ENCODE data around the gene LRRC17. TPM values are rescaled to one million over a fixed set of nuclear protein-coding genes. Genes with fewer than 3 reads are reported as not detected.

Gene LRRC17
- total RNA-seq, 1 experiment from 2014 or later: 0.39 TPM

DNA sequence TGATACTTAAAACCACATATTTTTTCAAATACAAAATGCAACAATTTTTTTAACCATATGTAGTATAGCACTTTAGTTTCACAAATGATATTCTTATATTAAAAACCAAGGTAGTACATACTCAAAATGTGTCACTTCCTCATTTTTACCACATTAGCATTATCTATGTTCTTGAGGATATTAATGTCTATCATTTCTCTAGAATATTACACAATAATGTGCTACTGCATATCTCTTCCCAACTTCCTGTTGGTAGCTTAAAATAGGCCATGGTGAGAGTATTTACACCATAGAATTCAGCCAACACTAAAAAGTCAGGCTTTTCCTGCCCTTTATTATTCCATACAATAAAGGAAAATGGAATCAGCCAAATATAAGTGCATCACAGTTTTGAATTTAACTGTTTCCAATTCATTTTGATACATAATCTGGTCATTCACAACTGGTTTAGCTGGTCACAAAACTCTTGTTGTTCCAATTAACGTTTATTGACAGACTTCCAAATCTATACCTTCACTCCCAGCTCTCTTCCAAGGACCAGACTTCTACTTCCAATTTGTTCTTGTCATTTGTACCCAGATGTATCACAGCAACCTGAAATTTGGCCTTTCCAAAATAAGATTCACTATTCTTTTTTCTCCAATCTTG, 20.0 kb upstream of the LRRC17 start:
- no peaks in the 10 kb centered on the region for H3K27me3 Mint-ChIP-seq (ENCODE audit: insufficient read depth, unreplicated experiment)
- no TSS peak for BruUV-seq (replicated peaks)
- no peak overlapping the region for H3K27ac Mint-ChIP-seq (ENCODE audit: unreplicated experiment)
- TF ChIP-seq, protein P1, sequence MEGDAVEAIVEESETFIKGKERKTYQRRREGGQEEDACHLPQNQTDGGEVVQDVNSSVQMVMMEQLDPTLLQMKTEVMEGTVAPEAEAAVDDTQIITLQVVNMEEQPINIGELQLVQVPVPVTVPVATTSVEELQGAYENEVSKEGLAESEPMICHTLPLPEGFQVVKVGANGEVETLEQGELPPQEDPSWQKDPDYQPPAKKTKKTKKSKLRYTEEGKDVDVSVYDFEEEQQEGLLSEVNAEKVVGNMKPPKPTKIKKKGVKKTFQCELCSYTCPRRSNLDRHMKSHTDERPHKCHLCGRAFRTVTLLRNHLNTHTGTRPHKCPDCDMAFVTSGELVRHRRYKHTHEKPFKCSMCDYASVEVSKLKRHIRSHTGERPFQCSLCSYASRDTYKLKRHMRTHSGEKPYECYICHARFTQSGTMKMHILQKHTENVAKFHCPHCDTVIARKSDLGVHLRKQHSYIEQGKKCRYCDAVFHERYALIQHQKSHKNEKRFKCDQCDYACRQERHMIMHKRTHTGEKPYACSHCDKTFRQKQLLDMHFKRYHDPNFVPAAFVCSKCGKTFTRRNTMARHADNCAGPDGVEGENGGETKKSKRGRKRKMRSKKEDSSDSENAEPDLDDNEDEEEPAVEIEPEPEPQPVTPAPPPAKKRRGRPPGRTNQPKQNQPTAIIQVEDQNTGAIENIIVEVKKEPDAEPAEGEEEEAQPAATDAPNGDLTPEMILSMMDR (IDR thresholded peaks at IDR 0.05; ENCODE audit: insufficient read depth in 1 of 2, low read depth in 1 of 2, low read length in 1 of 2, severe bottlenecking in 1 of 2, unreplicated experiment in 1 of 2): no peak
- ChIA-PET POLR2A (no interaction called here), CTCF (no interaction called here)
- no peaks in the 10 kb centered on the region for H3K36me3 Mint-ChIP-seq (ENCODE audit: insufficient read depth, unreplicated experiment)
- peaks cover 14% of the 10 kb centered on the region for H3K4me1 ChIP-seq
- H3K27me3 ChIP-seq (replicated peaks; ENCODE audit: control insufficient read depth, insufficient read depth, low read length): no peaks in the 10 kb centered on the region
- no peak overlapping the region for H3K4me3 ChIP-seq (ENCODE audit: low read depth, low read length)
- intact Hi-C loops (cut with micrococcal nuclease; ENCODE audit: unreplicated experiment): no loop called here
- H3K4me3 Mint-ChIP-seq (ENCODE audit: unreplicated experiment): no peak overlapping the region
- DNase-seq: no peak
- no peaks in the 10 kb centered on the region for H3K9me3 ChIP-seq
- H3K9me3 Mint-ChIP-seq (ENCODE audit: unreplicated experiment): no peaks in the 10 kb centered on the region
- H3K4me1 Mint-ChIP-seq (ENCODE audit: low read depth, unreplicated experiment): peaks cover 10% of the 10 kb centered on the region
- H3K36me3 ChIP-seq (ENCODE audit: control insufficient read depth, insufficient read depth, low read length): no peaks in the 10 kb centered on the region

DNA sequence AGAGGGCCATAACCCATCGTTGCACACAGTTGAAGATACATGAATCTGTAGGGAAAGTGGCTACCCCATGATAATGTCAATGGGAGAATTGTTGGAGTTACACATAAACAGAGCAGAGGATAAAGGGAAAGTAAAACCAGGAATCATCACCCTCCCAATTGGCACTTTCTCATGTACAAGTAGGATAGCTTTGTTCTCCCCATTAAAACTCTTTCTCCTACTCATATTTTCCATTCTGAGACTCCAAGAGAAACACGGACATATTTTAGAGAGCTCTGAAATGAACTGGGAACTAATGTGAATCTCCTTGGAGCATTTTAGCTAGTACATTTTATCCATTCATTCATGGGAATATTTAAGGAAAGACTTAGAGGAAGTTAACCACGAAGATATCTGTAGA, 17.2 kb upstream of the LRRC17 start:
- intact Hi-C loops (cut with micrococcal nuclease; ENCODE audit: unreplicated experiment): no loop called here
- Histone ChIP-seq H3K27me3 (replicated peaks; ENCODE audit: control insufficient read depth, insufficient read depth, low read length) (no peaks in the 10 kb centered on the region), H3K9me3 (no peaks in the 10 kb centered on the region), H3K4me1 (no peaks in the 10 kb centered on the region), H3K4me3 (ENCODE audit: low read depth, low read length) (no peak overlapping the region), H3K36me3 (ENCODE audit: control insufficient read depth, insufficient read depth, low read length) (no peaks in the 10 kb centered on the region)
- POLR2A ChIA-PET: no interaction called here
- no peaks in the 10 kb centered on the region for H3K4me1 Mint-ChIP-seq (ENCODE audit: low read depth, unreplicated experiment)
- CTCF ChIA-PET: no interaction called here
- no peak overlapping the region for H3K4me3 Mint-ChIP-seq (ENCODE audit: unreplicated experiment)
- DNase-seq: no peak
- no peaks in the 10 kb centered on the region for H3K9me3 Mint-ChIP-seq (ENCODE audit: unreplicated experiment)
- no peaks in the 10 kb centered on the region for H3K36me3 Mint-ChIP-seq (ENCODE audit: insufficient read depth, unreplicated experiment)
- TF ChIP-seq, protein P1 (IDR thresholded peaks at IDR 0.05; ENCODE audit: insufficient read depth in 1 of 2, low read depth in 1 of 2, low read length in 1 of 2, severe bottlenecking in 1 of 2, unreplicated experiment in 1 of 2): no peak
- no peak overlapping the region for H3K27ac Mint-ChIP-seq (ENCODE audit: unreplicated experiment)
- no TSS peak for BruUV-seq (replicated peaks)
- H3K27me3 Mint-ChIP-seq (ENCODE audit: insufficient read depth, unreplicated experiment): no peaks in the 10 kb centered on the region

DNA sequence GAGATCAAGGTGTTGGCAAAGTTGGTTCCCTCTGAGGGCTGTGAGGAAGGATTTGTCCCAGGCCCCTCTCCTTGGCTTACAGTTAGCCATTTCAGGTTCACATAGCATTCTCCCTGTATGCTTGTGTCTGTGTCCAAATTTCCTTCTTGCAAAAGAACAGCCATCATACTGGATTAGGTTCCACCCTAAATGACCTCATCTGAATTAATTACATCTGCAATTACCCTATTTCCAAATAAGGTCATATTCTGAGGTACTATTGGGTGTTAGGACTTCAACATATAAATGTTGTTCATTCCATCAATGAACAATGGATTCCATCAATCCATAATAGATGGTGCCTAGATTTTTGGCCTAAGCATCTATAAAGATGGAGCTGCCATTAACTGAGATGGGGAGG, 16.2 kb upstream of the LRRC17 start:
- H3K27ac Mint-ChIP-seq (ENCODE audit: unreplicated experiment): no peak overlapping the region
- H3K4me1 Mint-ChIP-seq (ENCODE audit: low read depth, unreplicated experiment): no peaks in the 10 kb centered on the region
- Histone ChIP-seq H3K4me3 (ENCODE audit: low read depth, low read length) (no peak overlapping the region), H3K9me3 (no peaks in the 10 kb centered on the region), H3K36me3 (ENCODE audit: control insufficient read depth, insufficient read depth, low read length) (no peaks in the 10 kb centered on the region), H3K27me3 (replicated peaks; ENCODE audit: control insufficient read depth, insufficient read depth, low read length) (no peaks in the 10 kb centered on the region), H3K4me1 (no peaks in the 10 kb centered on the region)
- CTCF ChIA-PET: no interaction called here
- no TSS peak for BruUV-seq (replicated peaks)
- H3K27me3 Mint-ChIP-seq (ENCODE audit: insufficient read depth, unreplicated experiment): no peaks in the 10 kb centered on the region
- H3K9me3 Mint-ChIP-seq (ENCODE audit: unreplicated experiment): no peaks in the 10 kb centered on the region
- H3K4me3 Mint-ChIP-seq (ENCODE audit: unreplicated experiment): no peak overlapping the region
- POLR2A ChIA-PET: no interaction called here
- H3K36me3 Mint-ChIP-seq (ENCODE audit: insufficient read depth, unreplicated experiment): no peaks in the 10 kb centered on the region
- no peak for DNase-seq
- intact Hi-C loops (cut with micrococcal nuclease; ENCODE audit: unreplicated experiment): no loop called here
- TF ChIP-seq, protein P1 (IDR thresholded peaks at IDR 0.05; ENCODE audit: insufficient read depth in 1 of 2, low read depth in 1 of 2, low read length in 1 of 2, severe bottlenecking in 1 of 2, unreplicated experiment in 1 of 2): no peak

Data from Caco-2 (cell line).